ENCODE data around the gene EDN1.

Gene EDN1

GRCh38 chr6:12249541-12250382 lies 40.4 kb upstream of the EDN1 start:
- Histone ChIP-seq H3F3A (ENCODE audit: insufficient read depth, low read length) (no peaks in the 10 kb centered on the region), H3K9me2 (replicated peaks; ENCODE audit: insufficient read depth, low read length) (no peaks in the 10 kb centered on the region), H3K27ac (ENCODE audit: low read length) (no peak overlapping the region), H3K4me1 (ENCODE audit: low read length) (no peaks in the 10 kb centered on the region), H3K9me3 (replicated peaks; ENCODE audit: insufficient read depth, low read length) (no peaks in the 10 kb centered on the region), H2AFZ (ENCODE audit: low read length) (no peak overlapping the region), H3K4me3 (ENCODE audit: low read length) (no peak overlapping the region), H3K4me2 (ENCODE audit: low read depth, low read length) (no peak overlapping the region), H3K79me2 (ENCODE audit: low read length) (no peaks in the 10 kb centered on the region), H3K9ac (ENCODE audit: low read length) (no peak overlapping the region), H3K27me3 (replicated peaks; ENCODE audit: insufficient read depth, low read length) (no peaks in the 10 kb centered on the region), H3K36me3 (replicated peaks; ENCODE audit: insufficient read depth, low read length) (no peaks in the 10 kb centered on the region), H4K20me1 (ENCODE audit: insufficient read depth, low read length) (no peaks in the 10 kb centered on the region)
- no peak for DNase-seq
- TF ChIP-seq CTCF (IDR thresholded peaks at IDR 0.05; ENCODE audit: low read length) (no peak), EZH2 (optimal IDR thresholded peaks at IDR 0.05; ENCODE audit: low read depth, low read length) (no peak), EZH2phosphoT487 (IDR thresholded peaks at IDR 0.05; ENCODE audit: low read length) (no peak)

- H3K27me3 ChIP-seq (replicated peaks; ENCODE audit: insufficient read depth, low read length): no peaks in the 10 kb centered on the region
- H3F3A ChIP-seq (ENCODE audit: insufficient read depth, low read length): no peaks in the 10 kb centered on the region
- H3K79me2 ChIP-seq (ENCODE audit: low read length): no peaks in the 10 kb centered on the region
- no peak overlapping the region for H3K4me3 ChIP-seq (ENCODE audit: low read length)
- no peaks in the 10 kb centered on the region for H3K36me3 ChIP-seq (replicated peaks; ENCODE audit: insufficient read depth, low read length)
- H3K4me2 ChIP-seq (ENCODE audit: low read depth, low read length): no peak overlapping the region
- no peak for DNase-seq
- no peaks in the 10 kb centered on the region for H4K20me1 ChIP-seq (ENCODE audit: insufficient read depth, low read length)
- TF ChIP-seq EZH2phosphoT487 (IDR thresholded peaks at IDR 0.05; ENCODE audit: low read length) (no peak), CTCF (IDR thresholded peaks at IDR 0.05; ENCODE audit: low read length) (no peak), EZH2 (optimal IDR thresholded peaks at IDR 0.05; ENCODE audit: low read depth, low read length) (no peak)
- H3K9ac ChIP-seq (ENCODE audit: low read length): no peak overlapping the region
- no peaks in the 10 kb centered on the region for H3K4me1 ChIP-seq (ENCODE audit: low read length)
- H3K9me3 ChIP-seq (replicated peaks; ENCODE audit: insufficient read depth, low read length): no peaks in the 10 kb centered on the region
- no peak overlapping the region for H2AFZ ChIP-seq (ENCODE audit: low read length)
- no peak overlapping the region for H3K27ac ChIP-seq (ENCODE audit: low read length)
- no peaks in the 10 kb centered on the region for H3K9me2 ChIP-seq (replicated peaks; ENCODE audit: insufficient read depth, low read length)
Observed at GRCh38 chr6:12250383-12250770, 39.8 kb upstream of the EDN1 start.

GRCh38 chr6:12254210-12254609 lies 36.0 kb upstream of the EDN1 start:
- Histone ChIP-seq H2AFZ (ENCODE audit: low read length) (no peak overlapping the region), H3K9ac (ENCODE audit: low read length) (no peak overlapping the region), H3K27ac (ENCODE audit: low read length) (no peak overlapping the region), H3K27me3 (replicated peaks; ENCODE audit: insufficient read depth, low read length) (no peaks in the 10 kb centered on the region), H3F3A (ENCODE audit: insufficient read depth, low read length) (no peaks in the 10 kb centered on the region), H3K4me3 (ENCODE audit: low read length) (no peak overlapping the region), H3K79me2 (ENCODE audit: low read length) (no peaks in the 10 kb centered on the region), H3K4me2 (ENCODE audit: low read depth, low read length) (no peak overlapping the region), H3K9me2 (replicated peaks; ENCODE audit: insufficient read depth, low read length) (no peaks in the 10 kb centered on the region), H3K9me3 (replicated peaks; ENCODE audit: insufficient read depth, low read length) (no peaks in the 10 kb centered on the region), H3K36me3 (replicated peaks; ENCODE audit: insufficient read depth, low read length) (no peaks in the 10 kb centered on the region), H3K4me1 (ENCODE audit: low read length) (no peaks in the 10 kb centered on the region), H4K20me1 (ENCODE audit: insufficient read depth, low read length) (no peaks in the 10 kb centered on the region)
- no peak for DNase-seq
- TF ChIP-seq CTCF (IDR thresholded peaks at IDR 0.05; ENCODE audit: low read length): no peak
- TF ChIP-seq EZH2phosphoT487 (IDR thresholded peaks at IDR 0.05; ENCODE audit: low read length): no peak
- no peak for TF ChIP-seq EZH2 (optimal IDR thresholded peaks at IDR 0.05; ENCODE audit: low read depth, low read length)
